SHP77 treated with DMSO at 0.1 percent for 48 hours (cell line): Measurements from ENCODE around the gene LRCH1.

Experiments
- DNase-seq: peaks from one replicate; lab custom pipeline; 2025; lab: John Stamatoyannopoulos, UW

The LRCH1 gene

DNA sequence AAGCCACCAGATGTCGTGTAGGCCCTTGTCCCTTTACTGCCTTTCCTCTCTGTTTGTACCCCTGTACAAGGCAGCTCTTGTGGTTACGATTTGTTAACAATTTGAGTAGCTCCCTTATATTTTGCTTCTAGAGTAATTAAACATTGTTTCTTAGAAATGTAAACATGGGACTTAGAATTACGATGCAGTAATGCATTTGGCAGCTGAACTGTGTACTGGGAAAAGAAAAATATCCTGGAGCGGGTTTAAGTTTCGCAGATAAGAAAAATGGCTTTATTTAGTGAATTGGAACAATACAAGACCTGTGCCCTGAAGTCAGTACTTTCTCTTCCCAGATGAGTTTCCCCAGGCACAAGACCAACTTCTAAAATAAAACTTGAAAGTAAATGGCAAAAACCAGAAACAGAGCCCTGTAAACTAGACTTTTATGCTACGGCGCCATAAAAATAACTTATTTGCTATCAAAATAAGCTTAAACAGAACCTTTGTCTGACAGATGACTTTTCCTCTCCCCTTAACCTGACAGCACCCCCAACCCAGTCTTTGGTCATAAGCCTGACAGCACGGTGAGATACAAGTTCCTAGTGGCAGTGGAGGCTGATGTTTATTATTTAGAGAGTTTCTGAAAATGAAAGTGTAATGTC is 63.0 kb downstream of the LRCH1 start:
- DNase-seq = no peak

DNA sequence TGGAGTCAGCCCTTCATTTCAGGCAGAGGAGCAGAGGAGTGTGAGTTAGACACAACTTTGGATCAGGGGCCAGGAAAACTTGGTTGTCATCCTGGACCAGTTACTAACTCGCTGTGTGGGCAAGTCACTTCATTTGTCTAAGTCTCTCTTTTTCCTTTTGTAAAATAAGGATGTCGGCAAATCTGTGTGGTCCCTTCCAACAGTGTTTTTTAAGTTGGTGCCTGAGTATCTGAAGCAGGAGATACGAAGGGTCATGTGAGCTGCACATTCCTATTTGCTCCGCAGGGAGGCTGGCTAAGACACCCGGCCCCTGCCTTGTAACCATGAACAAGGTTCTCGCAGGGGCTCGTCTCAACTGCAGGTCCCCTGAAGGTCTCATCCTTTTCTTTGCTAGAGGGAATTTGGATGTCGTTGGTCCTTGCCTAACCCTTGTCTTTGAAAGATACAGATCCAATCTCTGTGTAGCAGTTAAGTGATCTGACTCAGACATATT is 64.3 kb downstream of the LRCH1 start:
- no peak for DNase-seq

DNA sequence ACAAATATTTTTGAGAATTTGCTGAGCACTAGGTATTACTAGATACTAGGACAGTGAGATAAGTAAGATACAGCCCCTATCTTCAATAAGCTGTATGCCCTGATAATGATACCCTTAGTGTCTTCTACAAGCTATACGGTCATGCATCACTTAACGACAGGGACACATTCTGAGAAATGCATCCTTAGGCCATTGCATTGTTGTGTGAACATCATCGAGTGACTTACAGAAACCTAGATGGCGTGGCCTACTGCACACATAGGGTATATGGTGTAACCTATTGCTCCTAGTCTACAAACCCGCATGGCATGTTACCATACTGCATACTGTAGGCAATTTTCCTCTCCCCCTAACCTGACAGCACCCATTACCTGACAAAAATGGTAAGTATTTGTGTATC is 64.9 kb downstream of the LRCH1 start:
- no peak for DNase-seq

DNA sequence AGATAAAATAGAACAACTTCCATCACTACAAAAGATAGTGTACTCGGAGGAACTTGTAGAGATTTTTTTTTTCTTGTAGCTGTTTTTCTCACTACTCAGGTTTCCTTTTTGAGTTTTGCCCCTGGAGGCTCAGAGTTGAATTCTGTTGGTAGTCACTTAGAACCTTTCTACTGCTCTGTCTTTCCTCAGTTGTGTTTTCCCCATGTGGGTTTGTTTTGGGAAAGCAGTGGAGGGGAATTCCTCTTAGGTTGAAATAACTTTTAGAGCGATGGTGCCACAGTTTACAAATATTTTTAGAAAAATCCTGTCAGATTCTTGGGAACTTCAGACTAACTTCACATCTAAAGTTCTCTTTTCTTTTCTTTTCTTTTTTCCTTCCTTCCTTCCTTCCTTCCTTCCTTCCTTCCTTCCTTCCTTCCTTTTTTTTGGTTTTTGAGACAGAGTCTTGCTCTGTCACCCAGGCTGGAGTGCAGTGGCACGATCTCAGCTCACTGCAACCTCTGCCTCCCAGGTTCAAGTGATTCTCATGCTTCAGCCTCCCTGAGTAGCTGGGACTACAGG is 65.8 kb downstream of the LRCH1 start:
- no peak for DNase-seq

DNA sequence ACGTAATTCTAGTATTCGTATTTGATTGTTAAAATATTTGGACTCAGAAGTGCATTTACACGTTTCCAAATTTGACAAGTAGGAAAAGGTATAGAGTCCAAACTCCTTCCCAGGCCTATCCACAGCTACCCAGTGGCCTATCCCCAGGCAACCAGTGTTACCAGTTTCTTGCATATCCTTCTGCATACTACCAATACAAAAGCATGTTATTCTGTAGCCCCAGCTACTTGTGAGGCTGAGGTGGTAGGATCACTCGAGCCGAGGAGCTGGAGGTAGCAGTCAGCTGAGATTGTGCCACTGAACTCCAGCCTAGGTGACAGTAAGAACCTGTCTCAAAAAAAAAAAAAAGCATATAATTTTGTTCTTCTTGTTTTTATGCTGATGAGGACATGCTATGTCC is 67.1 kb downstream of the LRCH1 start:
- no peak for DNase-seq

DNA sequence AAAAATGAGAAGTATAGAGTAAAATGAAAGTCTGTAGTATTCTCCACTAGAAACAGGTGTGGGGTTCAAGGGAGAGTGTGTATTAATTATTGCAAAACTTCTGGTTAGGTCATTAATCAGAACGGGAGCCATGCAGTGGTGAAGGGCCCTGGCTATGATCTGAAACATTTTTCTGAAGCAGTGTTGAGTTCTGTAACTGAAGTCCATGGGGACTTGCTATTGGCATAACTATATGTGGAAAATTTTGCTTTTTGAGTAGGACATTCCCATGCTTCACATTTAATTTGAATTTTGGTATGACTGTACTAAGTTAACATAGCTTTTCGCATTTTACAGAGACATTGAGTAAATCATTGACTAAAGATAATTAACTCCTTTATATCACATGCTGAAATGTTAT is 67.5 kb downstream of the LRCH1 start:
- DNase-seq = no peak

DNA sequence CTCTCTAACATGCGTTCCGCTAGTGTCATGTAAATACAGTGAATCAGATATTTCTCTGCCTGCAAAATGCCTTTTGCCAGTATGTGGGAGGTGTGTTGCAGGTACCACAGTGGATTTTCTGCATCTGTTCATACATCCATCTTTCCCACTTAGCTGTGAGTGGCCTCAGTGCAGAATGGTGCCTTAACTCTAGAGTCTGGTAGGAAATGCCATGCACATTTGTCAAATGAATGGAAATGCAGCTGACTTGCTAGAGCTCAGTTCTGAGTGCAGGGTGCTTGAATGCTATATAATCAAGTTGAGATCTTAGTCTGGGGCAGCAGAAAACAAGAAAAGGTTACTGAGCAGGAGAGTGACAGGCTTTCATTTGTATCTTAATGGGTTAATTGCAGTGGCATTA is 68.2 kb downstream of the LRCH1 start:
- DNase-seq = no peak

DNA sequence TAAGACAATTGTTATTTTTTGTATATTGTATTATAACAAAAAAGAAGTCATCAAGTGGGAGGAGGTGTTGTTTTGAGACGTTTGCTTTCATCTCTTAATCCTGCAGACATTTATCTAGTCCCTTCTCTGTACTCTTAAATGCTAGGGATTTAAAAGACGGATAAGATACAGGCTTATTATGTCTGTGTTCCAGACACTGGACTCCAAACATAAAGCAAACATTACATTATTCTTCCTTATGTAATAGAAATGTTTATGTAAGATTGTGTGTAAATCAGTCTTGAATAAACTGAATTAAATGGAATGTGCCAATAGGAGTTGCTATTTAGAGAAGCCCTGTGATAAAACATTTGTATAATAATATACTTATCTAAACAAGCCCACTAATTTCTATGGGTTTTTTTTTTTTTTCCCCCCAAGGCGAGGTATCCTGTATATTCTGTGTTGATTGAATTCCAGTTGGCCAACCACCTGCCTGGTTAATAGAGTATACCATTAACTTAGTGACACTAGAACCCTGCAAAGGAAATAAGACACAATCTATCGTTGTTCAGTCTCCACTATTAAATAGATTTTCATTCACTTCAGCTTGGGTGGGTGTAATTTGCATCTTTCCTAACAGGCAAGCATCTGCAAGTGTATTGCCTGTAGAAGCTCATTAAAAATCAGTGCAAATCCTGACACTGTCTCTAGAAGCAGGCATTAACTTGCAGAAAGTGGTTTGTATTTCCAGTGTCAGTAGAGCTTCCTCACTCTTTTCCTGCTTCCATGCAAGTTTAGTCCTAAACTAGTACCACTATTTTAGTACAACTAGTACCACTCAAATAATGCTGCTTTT is 69.0 kb downstream of the LRCH1 start:
- DNase-seq = no peak

DNA sequence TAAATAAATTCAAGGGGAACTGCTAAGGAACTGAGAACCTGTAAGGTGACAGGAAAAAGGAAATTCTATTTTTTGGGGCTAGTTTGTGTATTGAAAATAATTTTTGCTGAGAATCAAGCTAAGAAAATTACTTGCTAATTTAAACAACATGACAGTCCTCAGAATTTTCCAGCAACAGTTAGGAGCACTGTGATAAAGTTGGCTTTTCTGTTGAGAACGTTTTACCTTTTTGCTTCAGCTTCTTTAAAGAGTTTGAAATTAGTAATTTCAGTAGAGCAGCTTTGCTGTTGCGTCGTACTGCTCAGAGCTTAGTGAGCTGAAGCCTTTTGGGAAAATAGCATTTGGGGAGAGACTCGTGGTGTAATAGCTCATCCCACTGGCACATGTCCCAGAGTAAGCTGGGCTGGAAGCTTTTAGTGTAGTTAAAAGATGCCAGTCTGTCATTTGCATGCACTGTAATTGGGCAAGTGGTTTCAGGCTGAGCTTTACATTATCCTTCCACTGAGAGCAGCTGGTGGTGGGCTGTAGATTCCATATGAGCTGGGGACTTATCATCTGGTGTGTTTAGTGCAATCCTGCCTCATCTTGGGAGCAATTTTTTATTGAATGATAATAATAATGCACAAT is 69.8 kb downstream of the LRCH1 start:
- DNase-seq = no peak

DNA sequence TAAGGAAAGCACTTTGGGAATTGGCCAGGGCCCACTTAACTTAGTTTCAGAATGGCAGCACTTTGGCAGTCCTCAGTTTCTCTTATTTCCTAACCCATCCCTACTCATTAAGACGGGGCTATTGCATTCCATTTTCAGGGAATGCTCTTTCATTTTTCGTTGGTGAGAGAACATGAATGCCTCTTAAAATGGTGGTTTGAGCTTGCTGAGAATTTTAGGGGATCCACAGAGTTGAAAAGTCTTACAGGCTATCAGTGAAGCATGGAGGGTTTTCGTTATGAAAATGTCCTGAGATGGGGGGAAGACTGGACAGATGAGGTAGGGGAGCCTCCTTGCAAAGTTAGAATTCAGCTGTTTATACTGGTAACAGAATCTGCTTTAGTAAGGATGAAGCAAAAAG is 71.4 kb downstream of the LRCH1 start:
- DNase-seq = no peak

DNA sequence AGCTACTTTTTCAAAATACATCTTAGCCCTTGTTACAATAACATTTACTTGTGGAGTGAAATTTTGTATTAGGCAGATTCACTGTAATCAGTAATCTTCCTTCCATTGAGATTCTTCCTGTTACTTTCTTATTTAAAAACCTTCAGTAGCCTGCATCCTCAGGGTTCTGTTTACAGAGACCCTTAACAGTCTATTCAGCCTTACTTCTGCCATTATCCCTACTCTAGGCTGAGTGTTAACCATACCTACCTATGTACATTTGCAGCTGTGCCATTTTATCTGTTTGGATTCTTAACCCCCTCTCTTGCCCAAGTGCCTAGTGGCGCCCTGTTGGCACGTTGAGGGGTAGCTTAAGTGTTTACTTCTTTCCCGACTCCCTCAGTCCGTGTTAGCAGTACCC is 71.9 kb downstream of the LRCH1 start:
- DNase-seq = no peak

DNA sequence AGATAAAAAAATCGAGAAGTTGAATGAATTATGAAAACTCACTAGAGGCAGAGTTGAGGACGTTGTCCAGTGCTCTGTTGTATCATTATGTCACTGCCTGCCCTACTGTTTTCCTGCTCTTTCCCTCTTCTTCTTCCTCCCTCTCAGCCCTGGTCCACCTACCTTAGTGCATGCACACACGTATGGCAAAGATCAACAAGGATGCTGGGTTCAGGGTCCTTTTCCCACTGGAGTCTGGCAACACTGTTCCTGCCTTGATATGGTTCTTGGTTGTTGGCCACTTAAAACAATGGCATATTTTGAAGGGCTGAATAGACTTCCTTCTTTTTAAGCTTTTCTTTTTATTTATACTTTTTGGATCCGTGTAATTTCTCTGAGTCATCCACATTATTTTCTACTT is 74.5 kb downstream of the LRCH1 start:
- no peak for DNase-seq

DNA sequence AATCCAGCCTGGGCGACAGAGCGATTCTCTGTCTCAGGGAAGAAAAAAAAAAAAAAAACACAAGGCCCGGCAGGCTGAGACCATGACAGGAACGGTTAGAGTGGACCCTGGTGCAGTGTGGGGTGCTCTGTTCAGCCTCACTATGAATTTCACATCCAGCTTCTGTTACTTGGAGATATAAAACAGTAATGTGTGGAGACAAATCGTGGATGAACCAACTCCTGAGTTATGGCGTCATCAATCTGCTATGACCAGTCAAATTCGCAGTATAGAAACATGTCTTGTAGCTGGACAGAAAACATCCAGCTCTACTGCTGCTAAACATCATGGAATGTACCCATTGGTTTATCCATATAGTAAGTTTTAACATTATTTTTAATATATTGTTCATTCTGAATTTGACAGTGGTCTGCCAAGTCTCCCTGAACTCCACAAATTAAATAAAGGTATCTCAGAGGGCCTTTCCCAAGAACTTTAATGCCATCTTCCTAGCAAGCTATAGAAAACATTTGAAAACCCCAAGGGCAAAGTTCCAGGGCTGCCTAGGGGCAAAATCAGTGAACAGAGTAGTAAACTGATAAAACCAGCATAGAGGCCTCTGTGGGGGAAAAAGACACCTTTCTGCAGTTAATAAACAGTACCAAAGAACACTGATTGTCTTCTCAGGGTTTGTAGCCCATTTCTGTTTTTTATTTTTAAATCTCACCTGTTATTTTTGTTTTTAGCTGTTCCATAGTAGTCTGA is 75.8 kb downstream of the LRCH1 start:
- no peak for DNase-seq

DNA sequence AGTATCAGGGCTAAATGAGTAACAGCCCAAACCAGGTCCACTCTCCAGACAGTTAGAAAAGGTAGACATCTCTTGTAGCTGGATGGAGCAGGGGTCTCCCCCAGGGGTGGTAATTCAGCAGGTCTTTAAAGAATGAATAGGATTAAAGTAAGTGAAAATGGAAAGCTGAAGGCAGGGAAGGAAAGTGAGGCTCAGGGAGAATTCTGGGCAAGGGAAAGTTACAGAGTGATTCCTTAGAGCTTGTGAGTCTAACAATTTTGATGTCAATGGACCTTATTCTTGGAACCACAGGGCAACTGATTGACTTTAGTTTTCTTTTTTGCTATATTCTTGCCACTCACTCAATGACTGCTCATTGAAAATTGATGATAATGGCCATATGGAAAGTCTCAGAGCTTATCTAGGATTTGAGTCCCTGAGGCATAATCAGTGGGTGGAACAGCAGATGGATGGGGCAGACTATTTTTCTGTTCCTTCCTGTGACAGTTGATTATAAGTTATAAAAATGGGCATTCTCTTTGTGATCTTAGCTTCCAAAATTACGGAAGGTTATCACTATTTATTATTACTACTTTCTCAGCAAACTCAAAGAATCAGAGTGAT is 76.9 kb downstream of the LRCH1 start:
- no peak for DNase-seq

DNA sequence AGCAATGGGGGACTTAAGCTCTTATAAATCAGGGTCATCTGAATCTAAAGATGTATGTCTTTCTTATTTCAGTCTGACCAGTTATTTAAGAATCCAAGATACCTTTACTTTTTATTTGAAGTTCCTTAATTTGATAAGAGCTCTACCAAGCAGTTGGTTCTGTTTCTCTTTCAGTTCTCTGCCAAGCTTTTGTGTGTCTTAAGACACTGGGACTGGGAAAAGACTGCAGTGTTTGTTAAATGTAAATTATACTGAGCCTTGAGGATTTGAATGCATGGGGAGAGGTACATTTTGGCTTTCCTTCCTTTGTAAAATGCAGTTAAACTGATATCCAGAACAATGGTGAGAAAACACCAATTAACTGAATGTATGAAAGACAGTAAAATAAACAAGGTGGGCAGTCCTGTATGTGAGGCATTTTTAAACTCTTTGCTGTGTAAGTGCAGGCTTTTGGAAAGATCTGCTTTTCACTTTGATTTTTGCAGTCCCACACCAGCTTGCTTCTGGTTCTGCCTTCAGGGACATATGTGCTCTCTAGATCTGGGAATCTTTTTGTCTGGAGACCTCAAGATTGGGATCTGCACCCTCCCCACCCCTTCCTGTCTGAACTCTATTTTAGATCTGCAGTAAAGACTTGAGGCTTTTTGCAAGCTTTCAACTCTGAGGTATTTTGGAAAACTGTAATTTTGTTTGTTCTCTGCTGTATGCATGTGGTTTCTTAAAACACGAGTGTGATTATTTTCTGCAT is 77.6 kb downstream of the LRCH1 start:
- no peak for DNase-seq

DNA sequence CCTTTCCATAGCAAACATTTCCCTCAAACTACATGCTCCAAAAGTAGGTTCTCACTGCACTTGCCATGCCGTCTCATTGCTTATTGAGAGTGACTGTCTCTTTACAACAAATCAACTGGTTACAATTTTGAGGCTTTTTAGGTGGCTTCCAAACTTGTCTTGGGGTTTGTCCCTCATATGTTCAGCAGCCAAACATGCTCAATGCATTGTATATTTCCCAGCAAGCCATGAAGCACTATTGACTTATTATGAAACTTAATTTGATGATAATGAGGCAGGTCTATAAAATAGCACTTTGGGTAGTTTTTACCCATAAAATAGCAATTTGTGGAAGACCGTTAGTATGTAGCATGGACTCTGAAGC is 78.2 kb downstream of the LRCH1 start:
- no peak for DNase-seq

DNA sequence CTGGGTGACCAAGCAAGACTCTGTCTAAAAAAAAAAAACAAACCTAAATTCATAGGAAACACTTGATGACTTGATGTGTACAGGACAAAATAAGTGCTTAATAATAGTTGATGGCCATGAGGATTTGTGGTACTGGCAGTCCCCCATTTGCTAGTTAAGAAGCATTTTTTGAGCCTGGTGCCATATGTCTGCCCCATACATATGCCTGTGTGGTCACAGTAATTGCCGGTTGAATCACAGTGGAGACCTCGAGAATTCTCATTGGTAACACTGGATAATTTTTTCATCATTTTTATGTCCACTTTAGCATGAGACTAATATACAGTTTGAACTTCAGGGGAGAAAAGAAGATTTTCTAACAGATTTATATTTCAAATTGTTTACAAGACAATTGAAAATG is 79.2 kb downstream of the LRCH1 start:
- DNase-seq = no peak

DNA sequence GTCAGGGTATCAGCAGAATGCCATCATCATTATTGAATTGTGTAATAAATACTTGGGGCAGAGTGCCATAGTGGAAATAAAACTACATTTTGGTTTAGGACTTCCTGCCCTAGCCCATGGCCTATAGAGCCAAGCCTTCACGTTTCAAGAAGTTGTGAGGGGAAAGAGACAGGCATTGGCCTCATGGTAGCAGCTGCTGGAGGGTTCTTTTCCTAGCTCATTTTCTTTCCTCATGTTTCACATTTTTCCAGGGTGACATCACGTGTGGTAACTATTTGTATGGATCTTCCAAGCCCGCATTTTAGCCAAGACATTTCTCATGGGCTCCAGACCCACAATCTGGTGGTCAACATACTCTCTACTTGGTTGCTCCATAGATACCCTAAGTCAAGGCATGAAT is 80.4 kb downstream of the LRCH1 start:
- no peak for DNase-seq

DNA sequence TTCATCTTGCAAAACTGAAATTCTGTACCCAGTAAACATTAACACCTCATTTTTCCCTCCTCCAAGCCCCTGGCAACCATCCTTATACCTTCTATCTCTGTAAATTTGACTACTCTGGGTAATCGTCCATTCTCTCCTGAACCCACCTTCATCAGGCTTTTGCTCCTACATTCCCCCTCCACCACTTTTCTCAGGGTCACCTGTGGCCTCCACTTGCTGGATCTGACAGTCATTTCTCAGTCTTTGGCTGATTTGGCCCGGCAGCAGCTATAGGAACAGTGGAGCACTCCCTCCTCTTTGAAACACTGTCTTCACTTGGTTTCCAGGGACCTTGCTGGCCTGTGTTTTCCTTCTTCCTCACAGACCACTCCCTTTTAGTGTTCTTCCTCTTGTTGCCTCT is 83.5 kb downstream of the LRCH1 start:
- no peak for DNase-seq

DNA sequence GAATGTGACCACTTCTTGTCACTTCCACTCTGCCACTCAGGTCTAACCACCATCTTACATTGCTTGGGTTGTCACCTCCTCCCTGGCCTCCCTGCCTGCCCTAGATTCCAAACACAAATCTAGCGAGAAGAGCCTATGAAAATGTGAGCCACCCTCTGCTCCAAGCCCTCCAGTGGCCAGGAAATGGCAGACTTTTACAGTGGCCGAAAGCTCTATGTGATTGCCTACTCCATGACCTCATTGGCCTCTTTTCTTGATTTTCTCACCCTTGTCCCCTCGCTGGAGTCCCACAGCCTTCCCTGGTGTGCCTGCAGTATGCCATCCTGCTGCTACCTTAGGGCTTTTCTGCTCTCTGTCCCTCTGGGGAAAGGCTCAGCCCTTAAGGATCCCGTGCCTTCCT is 84.2 kb downstream of the LRCH1 start:
- DNase-seq = no peak

DNA sequence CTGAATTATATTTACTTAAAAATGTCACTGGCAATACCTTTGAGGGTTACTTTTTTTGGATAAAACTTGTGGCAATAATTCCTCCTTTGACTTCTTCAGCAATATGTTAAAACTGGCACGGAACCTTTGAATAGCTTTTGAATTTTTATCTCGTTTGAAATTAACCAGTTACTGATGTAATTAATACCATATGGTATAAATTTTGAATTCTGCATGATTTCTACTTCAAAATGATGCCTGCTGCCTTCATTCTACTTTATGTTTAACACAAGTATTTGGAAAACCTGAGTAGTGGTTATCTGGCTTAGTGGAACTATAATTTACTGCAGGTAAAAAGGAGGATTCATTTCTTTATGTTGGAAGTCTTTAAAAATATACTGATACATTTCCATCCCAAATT is 85.3 kb downstream of the LRCH1 start:
- DNase-seq = no peak
